ENCODE measurements around the gene ZNF180.

ZNF180 gene

DNA sequence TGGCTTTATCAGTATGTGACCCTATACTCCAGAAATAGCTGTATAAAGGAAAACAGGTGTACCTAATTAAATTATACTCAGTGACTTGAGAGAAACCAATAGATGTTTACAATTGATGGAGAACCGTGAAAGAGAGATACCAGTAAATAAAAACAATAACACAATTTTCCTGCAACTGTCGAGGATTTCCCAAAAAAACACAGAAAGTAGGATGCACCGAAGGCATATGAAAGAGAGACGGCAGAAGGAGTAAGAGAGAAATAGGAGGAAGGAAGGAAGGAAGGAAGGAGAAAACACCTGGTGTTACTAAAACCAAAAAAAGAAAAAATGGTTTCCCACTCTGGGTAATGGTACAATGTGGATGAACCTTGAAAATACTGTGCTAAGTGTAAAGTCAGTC lies 45.2 kb downstream of the ZNF180 start:
- no peak for DNase-seq (ENCODE audit: low read depth)
- H3K4me3 ChIP-seq (ENCODE audit: low read depth, low read length) = no peak overlapping the region
- TF ChIP-seq, protein P1, sequence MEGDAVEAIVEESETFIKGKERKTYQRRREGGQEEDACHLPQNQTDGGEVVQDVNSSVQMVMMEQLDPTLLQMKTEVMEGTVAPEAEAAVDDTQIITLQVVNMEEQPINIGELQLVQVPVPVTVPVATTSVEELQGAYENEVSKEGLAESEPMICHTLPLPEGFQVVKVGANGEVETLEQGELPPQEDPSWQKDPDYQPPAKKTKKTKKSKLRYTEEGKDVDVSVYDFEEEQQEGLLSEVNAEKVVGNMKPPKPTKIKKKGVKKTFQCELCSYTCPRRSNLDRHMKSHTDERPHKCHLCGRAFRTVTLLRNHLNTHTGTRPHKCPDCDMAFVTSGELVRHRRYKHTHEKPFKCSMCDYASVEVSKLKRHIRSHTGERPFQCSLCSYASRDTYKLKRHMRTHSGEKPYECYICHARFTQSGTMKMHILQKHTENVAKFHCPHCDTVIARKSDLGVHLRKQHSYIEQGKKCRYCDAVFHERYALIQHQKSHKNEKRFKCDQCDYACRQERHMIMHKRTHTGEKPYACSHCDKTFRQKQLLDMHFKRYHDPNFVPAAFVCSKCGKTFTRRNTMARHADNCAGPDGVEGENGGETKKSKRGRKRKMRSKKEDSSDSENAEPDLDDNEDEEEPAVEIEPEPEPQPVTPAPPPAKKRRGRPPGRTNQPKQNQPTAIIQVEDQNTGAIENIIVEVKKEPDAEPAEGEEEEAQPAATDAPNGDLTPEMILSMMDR (IDR thresholded peaks at IDR 0.05; ENCODE audit: control insufficient read depth, extremely low read depth, insufficient read depth) = no peak

DNA sequence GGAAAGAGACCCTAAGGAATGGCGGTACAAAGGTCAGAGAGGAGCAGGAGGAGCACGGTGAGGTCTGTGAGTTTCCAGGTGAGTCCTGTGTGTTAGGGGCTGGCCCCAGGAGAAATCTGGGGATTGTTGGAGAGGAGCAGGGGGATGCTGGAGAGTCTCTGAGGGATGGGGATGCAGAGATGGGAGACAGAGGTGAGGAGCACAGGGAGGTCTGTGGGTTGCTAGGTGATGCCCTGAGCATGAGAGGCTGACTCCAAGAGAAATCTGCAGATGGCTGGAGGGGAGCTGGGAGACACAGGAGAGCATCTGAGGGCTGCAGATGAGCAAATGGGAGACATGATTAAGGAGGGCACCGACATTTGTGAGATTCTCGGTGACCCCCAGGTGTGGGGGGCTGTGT lies 48.0 kb downstream of the ZNF180 start:
- H3K4me3 ChIP-seq (ENCODE audit: low read depth, low read length) = no peak overlapping the region
- no peak for DNase-seq (ENCODE audit: low read depth)
- TF ChIP-seq, protein P1 (IDR thresholded peaks at IDR 0.05; ENCODE audit: control insufficient read depth, extremely low read depth, insufficient read depth) = no peak

DNA sequence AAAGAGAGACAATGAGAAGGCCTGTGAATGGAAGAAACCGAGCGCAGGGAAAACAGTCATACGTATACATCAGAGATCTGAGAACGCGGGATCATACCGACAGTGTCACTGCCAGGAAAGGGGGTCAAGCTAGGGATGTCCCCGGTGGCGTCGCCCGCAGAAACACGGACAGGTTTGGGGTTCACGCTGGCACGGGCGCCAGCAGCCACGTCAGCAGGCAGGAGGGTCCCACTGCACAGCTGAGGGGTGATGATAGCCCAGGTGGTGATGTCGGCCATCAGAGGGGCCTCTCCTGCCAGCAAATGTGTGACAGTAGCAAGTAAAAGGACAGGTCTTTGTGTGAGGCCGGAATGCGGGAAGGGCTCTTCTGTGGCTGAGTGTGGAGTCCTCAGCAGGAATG lies 48.6 kb downstream of the ZNF180 start:
- H3K4me3 ChIP-seq (ENCODE audit: low read depth, low read length) = no peak overlapping the region
- DNase-seq (ENCODE audit: low read depth) = no peak
- TF ChIP-seq, protein P1 (IDR thresholded peaks at IDR 0.05; ENCODE audit: control insufficient read depth, extremely low read depth, insufficient read depth) = no peak

DNA sequence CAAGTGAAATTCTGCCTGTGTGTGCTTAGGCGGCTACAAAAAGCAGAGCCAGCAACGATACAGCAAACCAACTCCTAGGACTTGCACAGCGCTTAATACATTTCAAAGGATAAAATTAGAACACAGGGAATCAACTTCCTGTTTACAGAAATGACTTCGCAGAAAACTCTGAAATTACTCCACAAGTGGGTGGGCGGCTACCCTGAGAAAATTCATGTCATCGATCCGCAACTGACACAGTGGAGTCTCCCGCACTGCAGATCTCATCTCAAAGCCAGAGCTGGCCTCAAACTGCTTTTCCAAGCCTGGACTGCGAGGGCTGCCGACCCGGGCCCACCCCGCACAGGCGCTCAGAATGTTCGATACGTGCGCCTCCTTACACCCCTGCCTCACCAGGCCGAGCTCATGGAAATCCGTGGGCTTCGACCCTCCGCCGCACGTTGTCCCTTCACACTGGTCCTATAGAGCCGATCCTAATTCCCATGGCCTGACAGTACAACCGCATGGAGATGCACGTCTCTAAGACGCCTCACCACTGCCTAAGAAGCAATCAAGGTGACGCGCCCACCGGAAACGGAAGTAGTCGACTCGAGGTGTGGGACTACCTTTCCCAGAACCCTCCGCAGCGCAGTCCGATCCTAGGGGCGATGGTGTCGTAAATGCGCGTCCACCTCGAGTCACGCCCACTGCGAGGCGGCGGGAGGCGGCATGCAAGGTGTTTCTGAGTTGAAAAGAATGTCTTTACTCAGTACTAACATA lies 52.2 kb downstream of the ZNF180 start, which contains the start of gene ZNF229:
ZNF229 (minus strand) TSS at position 557 of the 759 bp plus-strand sequence. CDS start 5,625 bp downstream, outside the sequence.
- TF ChIP-seq, protein P1 (IDR thresholded peaks at IDR 0.05; ENCODE audit: control insufficient read depth, extremely low read depth, insufficient read depth) = no peak
- DNase-seq (ENCODE audit: low read depth) = peak; percentile 85
- peak within 1 kb of the TSS; percentile 86 for H3K4me3 ChIP-seq (ENCODE audit: low read depth, low read length)

DNA sequence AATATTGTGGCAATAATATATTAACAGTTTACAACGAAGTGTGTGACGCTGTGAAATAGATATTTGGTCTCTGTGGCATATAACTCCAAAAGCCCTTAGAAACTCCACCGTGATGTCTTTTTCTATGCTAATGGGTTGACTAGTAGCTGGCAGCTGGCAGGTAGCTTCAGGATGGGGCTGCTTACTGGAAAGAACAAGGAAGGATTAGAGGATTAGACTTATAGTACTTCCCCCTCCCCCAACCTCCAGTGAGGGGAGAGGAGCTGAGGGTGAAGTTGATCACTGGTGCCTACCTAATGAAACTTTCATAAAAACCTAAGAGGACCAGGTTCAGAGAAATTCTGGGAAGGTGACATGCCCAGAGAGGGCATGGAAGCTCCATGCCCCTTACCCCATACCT lies 61.9 kb downstream of the ZNF180 start:
- TF ChIP-seq, protein P1 (IDR thresholded peaks at IDR 0.05; ENCODE audit: control insufficient read depth, extremely low read depth, insufficient read depth) = no peak
- no peak for DNase-seq (ENCODE audit: low read depth)
- H3K4me3 ChIP-seq (ENCODE audit: low read depth, low read length) = no peak overlapping the region

DNA sequence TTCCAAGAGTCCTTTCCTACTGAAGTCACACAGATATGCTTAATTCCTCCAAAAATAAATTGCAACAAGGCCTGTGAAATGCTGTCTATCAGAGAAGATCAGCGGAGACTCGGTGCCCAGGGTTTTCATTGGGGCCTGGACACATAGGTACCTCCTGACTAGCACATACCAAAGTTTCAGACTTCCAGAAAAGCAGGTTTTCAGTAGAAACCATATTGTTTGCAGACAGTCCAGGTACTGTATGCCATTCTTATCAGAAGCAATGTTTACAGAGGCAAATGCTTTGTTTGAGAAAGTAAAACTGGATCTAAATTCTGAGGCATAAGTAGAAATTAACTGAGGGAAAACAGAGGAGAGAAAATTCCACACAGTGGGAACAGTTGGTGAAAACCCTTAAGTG lies 64.9 kb downstream of the ZNF180 start:
- peak; percentile 18 for DNase-seq (ENCODE audit: low read depth)
- H3K4me3 ChIP-seq (ENCODE audit: low read depth, low read length) = no peak overlapping the region
- TF ChIP-seq, protein P1 (IDR thresholded peaks at IDR 0.05; ENCODE audit: control insufficient read depth, extremely low read depth, insufficient read depth) = no peak

DNA sequence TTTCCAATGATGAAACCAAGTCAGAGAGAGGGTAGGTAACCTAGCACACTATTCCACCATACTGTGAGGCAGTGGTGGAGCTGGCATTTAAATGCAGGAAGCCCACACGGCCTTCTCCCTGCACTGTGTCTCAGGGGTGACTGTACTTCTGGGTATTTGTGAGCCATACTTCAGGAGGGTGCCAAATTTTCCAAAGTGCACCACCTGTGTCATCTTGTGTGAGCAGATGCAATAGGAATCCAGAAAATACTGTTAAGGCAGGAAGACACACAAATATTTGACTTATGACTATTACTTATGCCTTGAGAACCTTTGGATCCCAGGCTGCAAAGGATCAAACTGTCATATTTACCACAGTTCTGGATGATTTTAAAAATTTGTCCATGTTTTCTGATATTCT lies 69.4 kb downstream of the ZNF180 start:
- TF ChIP-seq, protein P1 (IDR thresholded peaks at IDR 0.05; ENCODE audit: control insufficient read depth, extremely low read depth, insufficient read depth) = no peak
- DNase-seq (ENCODE audit: low read depth) = no peak
- no peak overlapping the region for H3K4me3 ChIP-seq (ENCODE audit: low read depth, low read length)
